H1 (cell line): ENCODE measurements around the gene POLR3G. TPM values are rescaled to one million over a fixed set of nuclear protein-coding genes. Genes with fewer than 3 reads are reported as not detected.

Source experiments
- CTCF ChIA-PET: fragments of 300-600 bp; sonication (Branson Sonifier 250); formaldehyde crosslinking; loops from one replicate; lab custom pipeline; 2021; ENCODE audit not compliant: partially characterized antibody; lab: Charles Lee
- POLR2A ChIA-PET: fragments of 300-600 bp; sonication (Branson Sonifier 250); formaldehyde crosslinking; loops from one replicate; lab custom pipeline; 2021; ENCODE audit warnings: inconsistent platforms; ENCODE audit not compliant: partially characterized antibody; lab: Charles Lee
- DNase-seq, 2 experiments: peaks; one replicate each; pipeline versions ENCODE4 v3.0.0 to v3.0.0-alpha.2; 2010 to 2022; ENCODE audit warnings: low spot score in 2 of 2, low read depth in 1 of 2, mixed read lengths in 1 of 2
- FAIRE-seq: peaks from 2 replicates; lab custom pipeline; 2011; peaks lifted over from hg19 to GRCh38; lab: Jason Lieb, UNC
- H2AFZ ChIP-seq: 2 replicates; pipeline ENCODE4 v1.8.1; 2012; ENCODE audit warnings: low read length, inconsistent platforms
- H2AK5ac ChIP-seq: 2 replicates; pipeline ENCODE4 v1.6.1; 2013; ENCODE audit warnings: low read depth, low read length
- H2BK120ac ChIP-seq: replicated peaks from 2 replicates; pipeline ENCODE3; 2013; ENCODE audit warnings: low read depth, low read length, inconsistent platforms
- H2BK12ac ChIP-seq: 2 replicates; pipeline ENCODE4 v1.6.1; 2013; ENCODE audit warnings: low read depth, low read length
- H2BK15ac ChIP-seq: 2 replicates; pipeline ENCODE4 v1.6.1; 2013; ENCODE audit warnings: low read length
- H2BK20ac ChIP-seq: 2 replicates; pipeline ENCODE4 v1.6.1; 2013; ENCODE audit warnings: low read length
- H2BK5ac ChIP-seq: 2 replicates; pipeline ENCODE4 v1.6.1; 2013; ENCODE audit warnings: low read depth, low read length
- H3K14ac ChIP-seq: 2 replicates; pipeline ENCODE4 v1.6.1; 2013; ENCODE audit warnings: inconsistent platforms; ENCODE audit not compliant: insufficient read length
- H3K18ac ChIP-seq: 2 replicates; pipeline ENCODE4 v1.6.1; 2013; ENCODE audit warnings: low read length; ENCODE audit errors: extremely low read depth
- H3K23ac ChIP-seq: 2 replicates; pipeline ENCODE4 v1.6.1; 2013; ENCODE audit warnings: inconsistent platforms; ENCODE audit not compliant: insufficient read length
- H3K23me2 ChIP-seq: 2 replicates; pipeline ENCODE4 v1.6.1; 2013; ENCODE audit warnings: low read depth, low read length
- H3K27ac ChIP-seq: 2 replicates; pipeline ENCODE4 v1.6.1; 2011; ENCODE audit warnings: low read depth, low read length, inconsistent platforms
- H3K27me3 ChIP-seq, 4 experiments: replicated peaks in 1 of 4; 1 replicate in 1 of 4; 2 replicates in 3 of 4; pipeline versions ENCODE4 v1.6.1 to v1.8.1; 2011 to 2013; ENCODE audit warnings: low read length in 3 of 4, mild to moderate bottlenecking in 3 of 4, inconsistent platforms in 2 of 4, mixed read lengths in 2 of 4, moderate library complexity in 1 of 4; ENCODE audit not compliant: control insufficient read depth in 3 of 4, insufficient read depth in 3 of 4; ENCODE audit errors: extremely low read depth in 1 of 4
- H3K36me3 ChIP-seq, 4 experiments: 2 replicates each; pipeline versions ENCODE4 v1.6.1 to v1.8.1; 2011 to 2013; ENCODE audit warnings: mild to moderate bottlenecking in 4 of 4, low read length in 3 of 4, moderate library complexity in 2 of 4, control low read depth in 1 of 4, inconsistent platforms in 1 of 4; ENCODE audit not compliant: insufficient read depth in 4 of 4, control insufficient read depth in 2 of 4
- H3K4ac ChIP-seq: replicated peaks from 2 replicates; pipeline ENCODE3; 2013; ENCODE audit warnings: low read length, low read depth, mixed read lengths, inconsistent platforms; ENCODE audit not compliant: insufficient read length
- H3K4me1 ChIP-seq, 4 experiments: replicated peaks in 1 of 4; 1 replicate in 1 of 4; 2 replicates in 3 of 4; pipeline versions ENCODE4 v1.6.1 to v1.8.1; 2011 to 2013; ENCODE audit warnings: low read length in 3 of 4, inconsistent platforms in 2 of 4, mixed read lengths in 1 of 4; ENCODE audit not compliant: insufficient read depth in 4 of 4, control insufficient read depth in 3 of 4
- H3K4me2 ChIP-seq, 2 experiments: 2 replicates each; pipeline versions ENCODE4 v1.6.1 to v1.8.1; 2011 to 2013; ENCODE audit warnings: low read depth in 2 of 2, low read length in 2 of 2, control low read depth in 1 of 2, inconsistent platforms in 1 of 2, mild to moderate bottlenecking in 1 of 2; ENCODE audit not compliant: insufficient read depth in 1 of 2
- H3K4me3 ChIP-seq, 4 experiments: fragments of 200-600, 300-600 bp in 1 of 4; sonication (generic), shearing (Covaris generic), sonication (Bioruptor Twin) in 1 of 4; 2 replicates each; pipeline versions ENCODE4 v1.5.1 to v1.8.1; 2011 to 2016; ENCODE audit warnings: low read length in 4 of 4, low read depth in 3 of 4, control low read depth in 2 of 4, inconsistent platforms in 2 of 4, mild to moderate bottlenecking in 2 of 4, mixed read lengths in 1 of 4, moderate library complexity in 1 of 4; ENCODE audit not compliant: insufficient read depth in 2 of 4; ENCODE audit errors: extremely low read depth in 1 of 4
- H3K56ac ChIP-seq: replicated peaks from 2 replicates; pipeline ENCODE3; 2013; ENCODE audit warnings: low read depth, mild to moderate bottlenecking, mixed read lengths, low read length, inconsistent platforms; ENCODE audit not compliant: insufficient read length
- H3K79me1 ChIP-seq: 2 replicates; pipeline ENCODE4 v1.6.1; 2013; ENCODE audit warnings: low read depth, low read length, control low read depth
- H3K79me2 ChIP-seq, 2 experiments: 2 replicates each; pipeline versions ENCODE4 v1.6.1 to v1.8.1; 2012 to 2013; ENCODE audit warnings: low read length in 2 of 2, mild to moderate bottlenecking in 2 of 2, inconsistent platforms in 1 of 2; ENCODE audit not compliant: insufficient read depth in 2 of 2, control insufficient read depth in 1 of 2
- H3K9ac ChIP-seq, 4 experiments: replicated peaks in 1 of 4; 1 replicate in 1 of 4; 2 replicates in 3 of 4; pipeline versions ENCODE4 v1.6.1 to v1.8.1; 2011 to 2013; ENCODE audit warnings: low read depth in 3 of 4, low read length in 3 of 4, control low read depth in 2 of 4, mild to moderate bottlenecking in 2 of 4, moderate library complexity in 2 of 4, inconsistent platforms in 1 of 4; ENCODE audit errors: extremely low read depth in 1 of 4
- H3K9me3 ChIP-seq, 2 experiments: 2 replicates each; pipeline versions ENCODE4 v1.6.1 to v1.8.1; 2012 to 2013; ENCODE audit warnings: mild to moderate bottlenecking in 2 of 2, moderate library complexity in 2 of 2, control low read depth in 1 of 2, inconsistent platforms in 1 of 2, low read depth in 1 of 2, low read length in 1 of 2, mixed read lengths in 1 of 2; ENCODE audit not compliant: insufficient read depth in 2 of 2
- H4K20me1 ChIP-seq, 2 experiments: replicated peaks in 1 of 2; 2 replicates each; pipeline versions ENCODE3 to v1.8.1; 2011 to 2013; ENCODE audit warnings: inconsistent platforms in 2 of 2, low read length in 2 of 2, mild to moderate bottlenecking in 1 of 2; ENCODE audit not compliant: insufficient read depth in 2 of 2, control insufficient read depth in 1 of 2
- H4K5ac ChIP-seq: 2 replicates; pipeline ENCODE4 v1.6.1; 2013; ENCODE audit warnings: low read length, low read depth, mixed read lengths, inconsistent platforms; ENCODE audit not compliant: insufficient read length
- H4K8ac ChIP-seq: 2 replicates; pipeline ENCODE4 v1.8.0; 2013; ENCODE audit warnings: mild to moderate bottlenecking, moderate library complexity, low read length, inconsistent platforms; ENCODE audit not compliant: insufficient read depth; ENCODE audit errors: extremely low read depth
- H4K91ac ChIP-seq: replicated peaks from 2 replicates; pipeline ENCODE3; 2013; ENCODE audit warnings: low read length, mixed read lengths, inconsistent platforms; ENCODE audit not compliant: insufficient read length
- BRCA1 ChIP-seq: IDR thresholded peaks from 2 replicates; pipeline ENCODE4 v1.6.1; 2012; ENCODE audit warnings: low read depth, low read length, improper control_type of control experiment
- SIN3A ChIP-seq, 2 experiments: IDR thresholded peaks in 1 of 2; conservative IDR thresholded peaks in 1 of 2; 2 replicates each; pipeline ENCODE4 v1.6.1; 2011 to 2012; ENCODE audit warnings: low read length in 2 of 2, improper control_type of control experiment in 1 of 2, low read depth in 1 of 2, mild to moderate bottlenecking in 1 of 2
- WGBS, 2 experiments: shearing (Covaris generic) in 1 of 2; methylation state at CpG; one replicate each; pipeline versions ENCODE4 v1.1.6 to v1.1.7; 2013 to 2015; ENCODE audit warnings: low lambda C conversion rate in 2 of 2, mixed read lengths in 2 of 2, inconsistent platforms in 1 of 2, low coverage in 1 of 2, missing lambda C conversion rate in 1 of 2; ENCODE audit not compliant: insufficient replicate concordance in 2 of 2, insufficient coverage in 1 of 2, insufficient read length in 1 of 2; ENCODE audit errors: extremely low coverage in 1 of 2, missing lambda C conversion rate in 1 of 2; 5-methylcytosine and 5-hydroxymethylcytosine counted together
- long read RNA-seq, 2 experiments: library from RNA in 1 of 2; library from capped mRNA in 1 of 2; stranded (forward); transcript quantifications; one replicate each; pipeline ENCODE4 v2.0.0, GENCODE V29; 2021; ENCODE audit warnings: inconsistent platforms in 1 of 2
- polyA minus RNA-seq, 3 experiments: library from RNA; depleted of rRNA, polyadenylated mRNA; stranded (reverse); fragments of >200 nt; gene quantifications; 1 replicate in 2 of 3; 2 replicates in 1 of 3; pipeline ENCODE4 v1.2.3, GENCODE V29; 2011
- polyA plus RNA-seq, 7 experiments: library from polyadenylated mRNA; depleted of rRNA in 3 of 7; stranded (reverse) in 5 of 7; unstranded in 2 of 7; fragments of >200 nt in 5 of 7; fragments of 200-250 nt in 2 of 7; gene quantifications; 1 replicate in 5 of 7; 2 replicates in 1 of 7; 4 replicates in 1 of 7; pipeline versions ENCODE4 v1.2.1 to v1.2.3, GENCODE V29; 2011 to 2013; ENCODE audit warnings: missing spikeins in 2 of 7, mixed read lengths in 2 of 7
- total RNA-seq: library from RNA; stranded (reverse); fragmentation: NEBNext Ultra II Directional; extraction: Animal tissue kit (Norgen Biotek cat#: 25700); gene quantifications from 2 replicates; pipeline ENCODE4 v1.2.1, GENCODE V29; 2021
- TF ChIP-seq, protein P1 (sequence below): IDR thresholded peaks from 2 replicates; pipeline ENCODE4 v1.6.1; 2012; ENCODE audit warnings: inconsistent platforms

Gene POLR3G, protein sequence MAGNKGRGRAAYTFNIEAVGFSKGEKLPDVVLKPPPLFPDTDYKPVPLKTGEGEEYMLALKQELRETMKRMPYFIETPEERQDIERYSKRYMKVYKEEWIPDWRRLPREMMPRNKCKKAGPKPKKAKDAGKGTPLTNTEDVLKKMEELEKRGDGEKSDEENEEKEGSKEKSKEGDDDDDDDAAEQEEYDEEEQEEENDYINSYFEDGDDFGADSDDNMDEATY
- total RNA-seq (163 and 179 TPM in 2 replicates), polyA plus RNA-seq (2011; rRNA removed) (119 and 149 TPM in 2 replicates), polyA minus RNA-seq (2011; rRNA and poly(A)+ RNA removed) (62.6 and 70.0 TPM in 2 replicates)
- 127 TPM for polyA plus RNA-seq (2011; cell fraction: cytosol; rRNA removed)
- 54.1 TPM for polyA plus RNA-seq (2011; cell fraction: nucleus; rRNA removed)
- polyA plus RNA-seq (2012, experiment 1 of 2): 95.3 to 145 TPM (median 125 TPM) in 4 replicates
- 13.6 TPM for polyA plus RNA-seq (2012, experiment 2 of 2)
- 227 TPM for polyA plus RNA-seq (2013, experiment 1 of 2)
- polyA plus RNA-seq (2013, experiment 2 of 2): 228 TPM
- polyA minus RNA-seq (2011; cell fraction: cytosol; rRNA and poly(A)+ RNA removed): 76.5 TPM
- 89.6 TPM for polyA minus RNA-seq (2011; cell fraction: nucleus; rRNA and poly(A)+ RNA removed)
- long read RNA-seq, experiment 1, transcript POLR3G-207 (4 exons, 682 nt): major isoform, 10 of 210 reads
- long read RNA-seq, experiment 1, partial matches to known transcripts: 181 of 210 reads
- long read RNA-seq, experiment 1, other reads (novel, unspliced or antisense): 14 of 210 reads
- long read RNA-seq, experiment 2, transcript POLR3G-204 (8 exons, 3,251 nt): minor isoform, 31 of 165 reads
- long read RNA-seq, experiment 2, transcript POLR3G-201 (8 exons, 3,285 nt): major isoform, 45 of 165 reads
- long read RNA-seq, experiment 2, partial matches to known transcripts: 3 of 165 reads
- long read RNA-seq, experiment 2, other reads (novel, unspliced or antisense): 86 of 165 reads

GRCh38 chr5:90474235-90475107, at the start of gene POLR3G, which contains the start of gene MBLAC2:
Gene POLR3G, plus strand, starts transcription at chr5:90474864. Its CDS starts 10,704 bp downstream, at chr5:90485568.
Gene MBLAC2, minus strand, starts transcription at chr5:90474771. Its CDS starts 479 bp downstream, at chr5:90474292.
- Histone ChIP-seq H2AFZ (peak within 1 kb of the TSS; percentile 93), H3K18ac (peak within 1 kb of the TSS; percentile 95), H4K91ac (peak within 1 kb of the TSS; percentile 83), H3K79me2 (peaks cover 9 to 53% of the 10 kb centered on the region in 2 experiments; a peak in 3 of 4 replicates), H3K27me3 (no peaks in the 10 kb centered on the region), H3K4me3 (peak within 1 kb of the TSS; percentile 58 to 91 (median 86)), H3K23ac (no peak within 1 kb of the TSS), H4K8ac (peak within 1 kb of the TSS; percentile 97), H3K9me3 (no peaks in the 10 kb centered on the region), H3K9ac (peak within 1 kb of the TSS in 3 of 4 experiments; percentile 78 to 81 (median 79); a peak in 6 of 7 replicates), H3K14ac (no peak within 1 kb of the TSS), H3K23me2 (peaks cover 24% of the 10 kb centered on the region), H2AK5ac (no peak within 1 kb of the TSS), H2BK20ac (no peak within 1 kb of the TSS), H3K56ac (peak within 1 kb of the TSS; percentile 82), H3K36me3 (peaks cover 0 to 5% (median 0%) of the 10 kb centered on the region in 4 experiments; a peak in 1 of 8 replicates), H3K4me1 (peaks cover 3 to 22% (median 11%) of the 10 kb centered on the region in 4 experiments; a peak in 6 of 7 replicates), H4K20me1 (no peaks in the 10 kb centered on the region), H2BK12ac (peak within 1 kb of the TSS; percentile 82), H4K5ac (peak within 1 kb of the TSS; percentile 73), H3K4ac (peak within 1 kb of the TSS; percentile 48), H2BK15ac (peak within 1 kb of the TSS; percentile 93; the same call in 1 of the 2 replicates), H3K79me1 (no peaks in the 10 kb centered on the region; the same call in 1 of the 2 replicates), H2BK120ac (no peak within 1 kb of the TSS), H3K27ac (peak within 1 kb of the TSS; percentile 62; the same call in 1 of the 2 replicates), H2BK5ac (peak within 1 kb of the TSS; percentile 87), H3K4me2 (peak within 1 kb of the TSS; percentile 90 to 92)
- POLR2A ChIA-PET: interaction anchor here (0.7 to 2.9 kb wide), 8 partner anchors 8 to 87 kb away, joined by 3 to 9 read pairs (median 5); partner anchors contain the start of genes ADGRV1 and CETN3
- DNase-seq (peak; percentile 84 to 97), FAIRE-seq (no peak)
- CTCF ChIA-PET: interaction anchor here (0.5 to 1.7 kb wide), 9 partner anchors 8 to 1778 kb away, joined by 3 to 6 read pairs (median 4); no protein-coding TSS in a partner anchor
- 1% methylated on average over 58 of the region's 73 CpGs; no CpG with 5 or more reads in 1 of the 2 experiments for WGBS, 2 experiments
- TF ChIP-seq BRCA1 (no peak), SIN3A (conservative IDR thresholded peaks at IDR 0.05 in 1 of 2, IDR thresholded peaks at IDR 0.05 in 1 of 2; ENCODE audit: low read depth in 1 of 2, low read length in 2 of 2) (peak; percentile 46 to 92; a peak in 2 of 4 replicates)
- TF ChIP-seq, protein P1, sequence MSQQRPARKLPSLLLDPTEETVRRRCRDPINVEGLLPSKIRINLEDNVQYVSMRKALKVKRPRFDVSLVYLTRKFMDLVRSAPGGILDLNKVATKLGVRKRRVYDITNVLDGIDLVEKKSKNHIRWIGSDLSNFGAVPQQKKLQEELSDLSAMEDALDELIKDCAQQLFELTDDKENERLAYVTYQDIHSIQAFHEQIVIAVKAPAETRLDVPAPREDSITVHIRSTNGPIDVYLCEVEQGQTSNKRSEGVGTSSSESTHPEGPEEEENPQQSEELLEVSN: peak; percentile 88
